OCI-LY1 (cell line): ENCODE measurements around the gene OMD.

Experiments
- H2AFZ ChIP-seq: fragments of 200-600 bp; sonication (generic), shearing (Covaris generic); 2 replicates; pipeline ENCODE4 v1.6.0; 2014; ENCODE audit warnings: antibody characterized with exemption, mild to moderate bottlenecking, low read length
- H3F3A ChIP-seq: fragments of 200-600 bp; sonication (generic), shearing (Covaris generic); 2 replicates; pipeline ENCODE4 v1.6.0; 2014; ENCODE audit warnings: mild to moderate bottlenecking, antibody characterized with exemption, low read length, moderate library complexity; ENCODE audit not compliant: insufficient read depth
- H3K27ac ChIP-seq: fragments of 200-600 bp; sonication (generic); 2 replicates; pipeline ENCODE4 v1.5.1; 2014; ENCODE audit warnings: low read length, mixed run types, mild to moderate bottlenecking, low read depth; ENCODE audit not compliant: poor library complexity, severe bottlenecking
- H3K27me3 ChIP-seq: fragments of 200-600 bp; sonication (generic); 2 replicates; pipeline ENCODE4 v1.6.0; 2014; ENCODE audit warnings: antibody characterized with exemption, mild to moderate bottlenecking, low read length, moderate library complexity; ENCODE audit not compliant: insufficient read depth
- H3K36me3 ChIP-seq: fragments of 200-600 bp; sonication (generic); 2 replicates; pipeline ENCODE4 v1.6.1; 2014; ENCODE audit warnings: mild to moderate bottlenecking, antibody characterized with exemption, low read length, moderate library complexity, mixed read lengths; ENCODE audit not compliant: insufficient read depth
- H3K4me1 ChIP-seq: fragments of 200-600 bp; sonication (generic); 2 replicates; pipeline ENCODE4 v1.5.1; 2014; ENCODE audit warnings: mild to moderate bottlenecking, low read length, moderate library complexity; ENCODE audit not compliant: insufficient read depth, severe bottlenecking
- H3K4me2 ChIP-seq: fragments of 200-600 bp; sonication (generic), shearing (Covaris generic); 2 replicates; pipeline ENCODE4 v1.6.1; 2014; ENCODE audit warnings: low read length
- H3K4me3 ChIP-seq: fragments of 200-600 bp; sonication (generic); 2 replicates; pipeline ENCODE4 v1.5.1; 2014; ENCODE audit warnings: low read length, low read depth, mild to moderate bottlenecking, mixed read lengths; ENCODE audit not compliant: poor library complexity, severe bottlenecking
- H3K79me2 ChIP-seq: fragments of 200-600 bp; shearing (Covaris generic); 2 replicates; pipeline ENCODE4 v1.6.1; 2016; ENCODE audit warnings: mixed run types, low read length, mixed read lengths; ENCODE audit not compliant: insufficient read depth
- H3K9ac ChIP-seq: fragments of 200-600 bp; sonication (generic), shearing (Covaris generic); 2 replicates; pipeline ENCODE4 v1.6.1; 2014; ENCODE audit warnings: mild to moderate bottlenecking, low read length, mixed read lengths
- H3K9me2 ChIP-seq: fragments of 200-600 bp; sonication (generic), shearing (Covaris generic); 2 replicates; pipeline ENCODE4 v1.6.1; 2014; ENCODE audit warnings: low read depth, mild to moderate bottlenecking, low read length, mixed read lengths
- H3K9me3 ChIP-seq: fragments of 200-600 bp; shearing (Covaris generic); 2 replicates; pipeline ENCODE4 v1.6.1; 2014; ENCODE audit warnings: low read length, mixed read lengths
- H4K20me1 ChIP-seq: fragments of 200-600 bp; sonication (generic), shearing (Covaris generic); 2 replicates; pipeline ENCODE4 v1.6.0; 2016; ENCODE audit warnings: mild to moderate bottlenecking, low read length; ENCODE audit not compliant: insufficient read depth
- EZH2 ChIP-seq: fragments of 200-600 bp; sonication (generic), shearing (Covaris generic); IDR thresholded peaks from 2 replicates; pipeline ENCODE4 v1.8.0; 2017; ENCODE audit warnings: borderline replicate concordance, mixed run types, mild to moderate bottlenecking, antibody characterized with exemption, low read length, moderate library complexity, mixed read lengths
- TF ChIP-seq, protein P1 (sequence below): fragments of 200-600 bp; sonication (generic), shearing (Covaris generic); IDR thresholded peaks from 2 replicates; pipeline ENCODE4 v1.5.1; 2017; ENCODE audit warnings: mild to moderate bottlenecking, antibody characterized with exemption, low read length, moderate library complexity, mixed read lengths

Gene OMD

DNA sequence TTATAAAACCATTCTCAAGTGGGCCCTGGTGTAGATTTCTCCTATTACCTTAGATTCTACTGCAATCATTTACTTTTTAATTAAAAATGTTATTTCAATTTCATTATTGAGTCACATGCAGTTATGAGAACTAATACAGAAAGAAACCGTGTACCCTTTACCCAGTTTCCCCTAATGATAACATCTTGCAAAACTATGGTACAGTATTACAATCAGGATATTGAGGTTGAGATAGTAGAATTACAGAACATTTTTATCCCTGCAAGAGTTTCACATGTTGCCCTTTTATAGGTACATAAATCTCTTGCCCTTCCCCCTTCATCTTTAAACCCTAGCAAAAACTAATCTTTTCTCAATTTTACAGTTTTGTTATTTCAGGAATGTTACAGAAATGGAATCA is 11.0 kb upstream of the OMD start:
- TF ChIP-seq EZH2, result no peak
- TF ChIP-seq, protein P1, sequence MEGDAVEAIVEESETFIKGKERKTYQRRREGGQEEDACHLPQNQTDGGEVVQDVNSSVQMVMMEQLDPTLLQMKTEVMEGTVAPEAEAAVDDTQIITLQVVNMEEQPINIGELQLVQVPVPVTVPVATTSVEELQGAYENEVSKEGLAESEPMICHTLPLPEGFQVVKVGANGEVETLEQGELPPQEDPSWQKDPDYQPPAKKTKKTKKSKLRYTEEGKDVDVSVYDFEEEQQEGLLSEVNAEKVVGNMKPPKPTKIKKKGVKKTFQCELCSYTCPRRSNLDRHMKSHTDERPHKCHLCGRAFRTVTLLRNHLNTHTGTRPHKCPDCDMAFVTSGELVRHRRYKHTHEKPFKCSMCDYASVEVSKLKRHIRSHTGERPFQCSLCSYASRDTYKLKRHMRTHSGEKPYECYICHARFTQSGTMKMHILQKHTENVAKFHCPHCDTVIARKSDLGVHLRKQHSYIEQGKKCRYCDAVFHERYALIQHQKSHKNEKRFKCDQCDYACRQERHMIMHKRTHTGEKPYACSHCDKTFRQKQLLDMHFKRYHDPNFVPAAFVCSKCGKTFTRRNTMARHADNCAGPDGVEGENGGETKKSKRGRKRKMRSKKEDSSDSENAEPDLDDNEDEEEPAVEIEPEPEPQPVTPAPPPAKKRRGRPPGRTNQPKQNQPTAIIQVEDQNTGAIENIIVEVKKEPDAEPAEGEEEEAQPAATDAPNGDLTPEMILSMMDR, result no peak
- Histone ChIP-seq H3K27ac (no peak overlapping the region), H3F3A (no peaks in the 10 kb centered on the region), H3K9ac (no peak overlapping the region), H3K79me2 (no peaks in the 10 kb centered on the region), H3K9me2 (no peaks in the 10 kb centered on the region), H2AFZ (no peak overlapping the region), H3K36me3 (no peaks in the 10 kb centered on the region), H3K4me1 (no peaks in the 10 kb centered on the region), H3K27me3 (no peaks in the 10 kb centered on the region), H3K4me3 (no peak overlapping the region), H3K9me3 (no peaks in the 10 kb centered on the region), H3K4me2 (no peak overlapping the region), H4K20me1 (no peaks in the 10 kb centered on the region)

DNA sequence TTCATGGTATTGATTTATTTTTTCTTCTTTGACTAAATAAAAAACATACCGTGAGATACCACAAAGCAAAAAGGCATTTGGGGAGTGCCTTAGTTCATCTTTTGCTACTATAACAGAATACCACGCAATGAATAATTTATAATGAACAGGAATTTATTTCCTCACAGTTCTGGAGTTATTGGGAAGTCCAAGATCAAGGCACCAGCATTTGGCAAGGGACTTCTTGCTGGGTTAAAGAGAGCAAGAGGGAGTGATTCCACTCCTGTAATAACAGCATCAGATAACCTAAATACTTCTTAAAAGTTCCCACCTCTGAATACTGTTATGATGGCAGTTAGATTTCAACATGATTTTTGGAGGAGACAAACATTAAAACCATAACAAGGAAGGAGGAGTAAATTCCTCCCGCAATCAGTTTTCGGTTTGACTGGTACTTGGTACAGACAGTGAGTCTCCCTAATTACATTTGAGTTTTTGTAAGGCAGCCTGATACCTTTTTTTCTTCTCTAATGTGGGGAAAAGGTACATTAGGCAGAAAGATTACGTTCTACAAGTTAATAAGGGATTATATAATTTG is 8.8 kb upstream of the OMD start:
- Histone ChIP-seq H3K4me3 (no peak overlapping the region), H3K4me1 (no peaks in the 10 kb centered on the region), H3F3A (no peaks in the 10 kb centered on the region), H3K27ac (no peak overlapping the region), H3K9ac (no peak overlapping the region), H2AFZ (no peak overlapping the region), H3K79me2 (no peaks in the 10 kb centered on the region), H3K36me3 (no peaks in the 10 kb centered on the region), H3K27me3 (no peaks in the 10 kb centered on the region), H3K4me2 (no peak overlapping the region), H3K9me2 (no peaks in the 10 kb centered on the region), H4K20me1 (no peaks in the 10 kb centered on the region), H3K9me3 (no peaks in the 10 kb centered on the region)
- no peak for TF ChIP-seq EZH2
- TF ChIP-seq, protein P1, result no peak

DNA sequence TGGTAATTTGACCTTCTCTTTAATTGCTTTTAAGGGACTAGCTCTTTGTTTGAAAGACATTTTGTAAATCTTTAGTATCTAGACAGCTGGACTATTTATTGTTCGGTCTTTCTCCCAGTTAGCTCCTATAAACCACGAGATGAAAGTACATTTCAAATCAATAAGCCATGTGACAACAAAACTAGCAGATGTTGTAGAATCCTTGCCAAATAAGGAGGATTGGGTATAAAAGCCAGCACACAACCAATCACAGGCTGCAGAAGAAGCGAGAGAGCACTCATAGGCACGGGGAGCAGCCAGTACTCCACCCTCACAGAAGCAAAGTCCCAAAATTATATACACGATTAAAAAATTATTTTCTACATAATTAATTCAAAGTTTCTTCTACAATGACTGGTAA is 8.1 kb upstream of the OMD start:
- no peaks in the 10 kb centered on the region for H3K9me2 ChIP-seq

More for the DNA sequence above, 8.1 kb upstream of the OMD start:
- Histone ChIP-seq H3K4me2 (no peak overlapping the region), H3K4me3 (no peak overlapping the region), H3F3A (no peaks in the 10 kb centered on the region), H3K9ac (no peak overlapping the region), H3K79me2 (no peaks in the 10 kb centered on the region), H3K36me3 (no peaks in the 10 kb centered on the region), H3K4me1 (no peaks in the 10 kb centered on the region), H3K9me3 (no peaks in the 10 kb centered on the region), H3K27me3 (no peaks in the 10 kb centered on the region), H2AFZ (no peak overlapping the region), H4K20me1 (no peaks in the 10 kb centered on the region), H3K27ac (no peak overlapping the region)
- TF ChIP-seq, protein P1, result no peak
- no peak for TF ChIP-seq EZH2
